Ishikawa (cell line): ENCODE results near the gene SHF.

Experiments used
- CEBPB ChIP-seq: IDR thresholded peaks from 2 replicates; pipeline ENCODE4 v1.6.1; 2012
- CREB1 ChIP-seq: IDR thresholded peaks from 2 replicates; pipeline ENCODE4 v1.6.1; 2012; ENCODE audit warnings: low read depth
- EGR1 ChIP-seq: IDR thresholded peaks from 2 replicates; pipeline ENCODE4 v1.6.1; 2012
- EP300 ChIP-seq: IDR thresholded peaks from 2 replicates; pipeline ENCODE4 v1.6.1; 2012; ENCODE audit warnings: borderline replicate concordance
- FOXM1 ChIP-seq: IDR thresholded peaks from 2 replicates; pipeline ENCODE4 v1.6.1; 2012; ENCODE audit warnings: low read depth, borderline replicate concordance
- NFIC ChIP-seq: IDR thresholded peaks from 2 replicates; pipeline ENCODE4 v1.6.1; 2012
- RAD21 ChIP-seq: IDR thresholded peaks from 2 replicates; pipeline ENCODE4 v1.6.1; 2012; ENCODE audit warnings: low read depth
- TAF1 ChIP-seq: IDR thresholded peaks from 2 replicates; pipeline ENCODE4 v1.6.1; 2012; ENCODE audit warnings: low read depth, mild to moderate bottlenecking
- TCF12 ChIP-seq: IDR thresholded peaks from 2 replicates; pipeline ENCODE4 v1.6.1; 2012; ENCODE audit warnings: low read depth
- TEAD4 ChIP-seq: IDR thresholded peaks from 2 replicates; pipeline ENCODE4 v1.6.1; 2012
- YY1 ChIP-seq: IDR thresholded peaks from 2 replicates; pipeline ENCODE4 v1.6.1; 2012; ENCODE audit warnings: low read depth
- ZBTB7A ChIP-seq: IDR thresholded peaks from 2 replicates; pipeline ENCODE4 v1.6.1; 2012; ENCODE audit warnings: low read depth
- TF ChIP-seq, protein P1 (sequence below): IDR thresholded peaks from 2 replicates; pipeline ENCODE4 v1.6.1; 2012
- TF ChIP-seq, protein P2 (sequence below): IDR thresholded peaks from 2 replicates; pipeline ENCODE4 v1.6.1; 2012; ENCODE audit warnings: low read depth, mild to moderate bottlenecking
- TF ChIP-seq, protein P3 (sequence below): IDR thresholded peaks from 2 replicates; pipeline ENCODE4 v1.6.1; 2012

The SHF gene

DNA sequence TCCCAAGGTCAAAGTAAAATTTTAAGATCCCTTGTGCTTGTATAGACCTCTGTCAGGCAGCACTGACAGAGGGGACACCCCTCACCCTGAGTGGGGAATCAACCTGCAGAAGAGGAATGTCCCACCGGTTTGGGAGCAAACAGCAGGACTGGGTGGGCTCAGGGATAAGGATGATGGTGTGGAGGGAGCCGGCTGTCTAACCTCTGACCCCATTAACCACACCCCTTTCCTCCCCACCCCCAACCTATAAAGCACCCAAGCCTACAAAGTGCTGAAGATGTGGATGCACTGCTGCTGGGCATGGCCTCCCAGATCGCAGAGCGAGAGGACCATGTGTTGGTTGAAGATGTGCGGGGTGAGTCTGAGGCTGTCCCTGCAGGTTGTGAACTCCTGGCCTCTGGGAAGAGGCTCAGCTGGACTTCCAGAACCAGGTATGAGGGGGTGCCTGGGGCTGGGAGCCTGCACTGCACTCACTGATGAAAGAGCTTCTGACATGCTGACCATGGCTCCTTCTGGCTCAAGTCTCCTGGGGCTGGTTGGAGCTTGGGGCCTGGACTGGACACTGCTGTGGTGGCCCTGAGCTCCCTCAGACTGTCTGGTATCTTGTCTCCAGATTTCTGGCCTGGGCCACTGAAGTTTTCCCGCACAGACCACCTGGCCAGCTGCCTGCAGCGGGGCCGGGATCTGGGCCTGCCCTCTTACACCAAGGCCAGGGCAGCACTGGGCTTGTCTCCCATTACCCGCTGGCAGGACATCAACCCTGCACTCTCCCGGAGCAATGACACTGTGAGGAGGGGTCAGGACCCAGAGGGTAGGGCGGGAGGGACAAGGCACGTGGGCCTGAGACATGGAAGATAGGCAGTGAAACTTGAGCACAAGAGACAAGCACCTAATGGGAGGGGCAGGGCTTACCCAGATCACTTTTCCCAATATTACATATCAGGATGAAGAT is 48.7 kb downstream of the SHF start:
- TF ChIP-seq, protein P1, sequence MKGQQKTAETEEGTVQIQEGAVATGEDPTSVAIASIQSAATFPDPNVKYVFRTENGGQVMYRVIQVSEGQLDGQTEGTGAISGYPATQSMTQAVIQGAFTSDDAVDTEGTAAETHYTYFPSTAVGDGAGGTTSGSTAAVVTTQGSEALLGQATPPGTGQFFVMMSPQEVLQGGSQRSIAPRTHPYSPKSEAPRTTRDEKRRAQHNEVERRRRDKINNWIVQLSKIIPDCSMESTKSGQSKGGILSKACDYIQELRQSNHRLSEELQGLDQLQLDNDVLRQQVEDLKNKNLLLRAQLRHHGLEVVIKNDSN, result no peak
- TF ChIP-seq EP300 (no peak), EGR1 (no peak), TEAD4 (no peak), TCF12 (no peak), CEBPB (no peak), FOXM1 (no peak), TAF1 (no peak), ZBTB7A (no peak), NFIC (no peak), YY1 (no peak), RAD21 (no peak), CREB1 (no peak)
- TF ChIP-seq, protein P2, sequence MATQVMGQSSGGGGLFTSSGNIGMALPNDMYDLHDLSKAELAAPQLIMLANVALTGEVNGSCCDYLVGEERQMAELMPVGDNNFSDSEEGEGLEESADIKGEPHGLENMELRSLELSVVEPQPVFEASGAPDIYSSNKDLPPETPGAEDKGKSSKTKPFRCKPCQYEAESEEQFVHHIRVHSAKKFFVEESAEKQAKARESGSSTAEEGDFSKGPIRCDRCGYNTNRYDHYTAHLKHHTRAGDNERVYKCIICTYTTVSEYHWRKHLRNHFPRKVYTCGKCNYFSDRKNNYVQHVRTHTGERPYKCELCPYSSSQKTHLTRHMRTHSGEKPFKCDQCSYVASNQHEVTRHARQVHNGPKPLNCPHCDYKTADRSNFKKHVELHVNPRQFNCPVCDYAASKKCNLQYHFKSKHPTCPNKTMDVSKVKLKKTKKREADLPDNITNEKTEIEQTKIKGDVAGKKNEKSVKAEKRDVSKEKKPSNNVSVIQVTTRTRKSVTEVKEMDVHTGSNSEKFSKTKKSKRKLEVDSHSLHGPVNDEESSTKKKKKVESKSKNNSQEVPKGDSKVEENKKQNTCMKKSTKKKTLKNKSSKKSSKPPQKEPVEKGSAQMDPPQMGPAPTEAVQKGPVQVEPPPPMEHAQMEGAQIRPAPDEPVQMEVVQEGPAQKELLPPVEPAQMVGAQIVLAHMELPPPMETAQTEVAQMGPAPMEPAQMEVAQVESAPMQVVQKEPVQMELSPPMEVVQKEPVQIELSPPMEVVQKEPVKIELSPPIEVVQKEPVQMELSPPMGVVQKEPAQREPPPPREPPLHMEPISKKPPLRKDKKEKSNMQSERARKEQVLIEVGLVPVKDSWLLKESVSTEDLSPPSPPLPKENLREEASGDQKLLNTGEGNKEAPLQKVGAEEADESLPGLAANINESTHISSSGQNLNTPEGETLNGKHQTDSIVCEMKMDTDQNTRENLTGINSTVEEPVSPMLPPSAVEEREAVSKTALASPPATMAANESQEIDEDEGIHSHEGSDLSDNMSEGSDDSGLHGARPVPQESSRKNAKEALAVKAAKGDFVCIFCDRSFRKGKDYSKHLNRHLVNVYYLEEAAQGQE, result no peak
- TF ChIP-seq, protein P3, sequence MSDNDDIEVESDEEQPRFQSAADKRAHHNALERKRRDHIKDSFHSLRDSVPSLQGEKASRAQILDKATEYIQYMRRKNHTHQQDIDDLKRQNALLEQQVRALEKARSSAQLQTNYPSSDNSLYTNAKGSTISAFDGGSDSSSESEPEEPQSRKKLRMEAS, result no peak

DNA sequence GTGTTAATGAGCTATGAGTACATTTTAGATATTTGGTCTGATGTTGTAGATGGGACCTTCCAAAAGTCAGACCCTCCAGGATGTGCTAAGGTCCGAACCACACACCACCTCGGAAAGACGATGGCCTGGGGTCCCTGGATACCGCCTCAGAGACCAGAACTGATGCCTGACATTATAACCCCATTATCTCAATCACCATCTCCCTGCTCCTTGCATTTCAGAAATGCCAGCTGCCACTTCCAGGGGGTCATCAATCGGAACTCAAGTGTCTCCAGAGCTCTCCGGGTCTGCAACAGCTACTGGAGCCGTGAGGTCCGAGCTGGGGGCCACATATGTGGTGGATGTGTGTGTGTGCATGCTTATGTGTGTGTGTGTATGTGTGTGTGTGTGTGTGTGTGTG is 50.1 kb downstream of the SHF start:
- TF ChIP-seq, protein P3, result no peak
- TF ChIP-seq TCF12 (no peak), ZBTB7A (no peak), TEAD4 (no peak), RAD21 (no peak), FOXM1 (no peak), NFIC (no peak), TAF1 (no peak), EP300 (no peak), EGR1 (no peak), CEBPB (no peak), CREB1 (no peak), YY1 (no peak)
- TF ChIP-seq, protein P1, result no peak
- TF ChIP-seq, protein P2, result no peak

DNA sequence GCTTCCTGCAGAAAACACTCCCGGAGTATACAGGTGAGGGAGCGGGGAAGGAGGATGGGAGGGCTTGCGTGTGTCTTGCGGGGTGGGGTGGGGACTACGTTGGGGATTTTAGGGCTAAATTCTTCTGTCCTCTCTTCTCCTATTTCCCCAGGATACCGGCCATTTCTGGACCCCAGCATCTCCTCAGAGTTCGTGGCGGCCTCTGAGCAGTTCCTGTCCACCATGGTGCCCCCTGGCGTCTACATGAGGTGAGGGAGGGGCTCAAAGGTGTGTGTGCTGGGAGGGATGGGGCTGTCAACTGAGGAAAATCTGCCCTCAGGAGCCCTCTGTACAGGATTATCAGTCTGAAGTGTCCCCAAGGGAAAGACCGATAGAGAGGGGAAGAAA is 51.4 kb downstream of the SHF start:
- no peak for TF ChIP-seq CEBPB
- TF ChIP-seq CREB1, result no peak
- no peak for TF ChIP-seq TEAD4
- no peak for TF ChIP-seq TAF1
- TF ChIP-seq, protein P1, result no peak
- TF ChIP-seq, protein P2, result no peak
- TF ChIP-seq EGR1, result no peak
